Breast epithelium (tissue), 4 donors: ENCODE data around the gene ANKS1B. TPM values are rescaled to one million over a fixed set of nuclear protein-coding genes. Genes with fewer than 3 reads are reported as not detected.

Experiments
- DNase-seq, 2 donors: peaks; one replicate each; pipeline ENCODE4 v3.0.0-alpha.2; 2019; ENCODE audit warnings: low spot score in 2 of 2
- H3K27ac ChIP-seq, 2 donors: fragments of 200-600 bp; sonication (generic) in 1 of 2; one replicate each; pipeline ENCODE4 v1.5.1; 2016 to 2019; ENCODE audit warnings: mild to moderate bottlenecking in 1 of 2
- H3K27me3 ChIP-seq, 2 donors: fragments of 200-600 bp; sonication (generic) in 1 of 2; one replicate each; pipeline versions ENCODE4 v1.5.1 to v1.6.0; 2017 to 2019; ENCODE audit warnings: control low read depth in 1 of 2, mild to moderate bottlenecking in 1 of 2
- H3K36me3 ChIP-seq: fragments of 200-600 bp; one replicate; pipeline ENCODE4 v1.5.1; 2019
- H3K4me1 ChIP-seq, 2 donors: fragments of 200-600 bp; sonication (generic); one replicate each; pipeline ENCODE4 v1.5.1; 2016 to 2019; ENCODE audit warnings: control low read depth in 1 of 2
- H3K4me3 ChIP-seq, 3 donors: fragments of 200-600 bp; sonication (generic); 1 replicate in 2 of 3; 2 replicates in 1 of 3; pipeline ENCODE4 v1.5.1; 2016 to 2019; ENCODE audit warnings: mild to moderate bottlenecking in 3 of 3, moderate library complexity in 2 of 3
- H3K9me3 ChIP-seq, 2 donors: fragments of 200-600 bp; sonication (generic) in 1 of 2; one replicate each; pipeline ENCODE4 v1.5.1; 2016 to 2019; ENCODE audit warnings: control low read depth in 1 of 2
- CTCF ChIP-seq, 3 donors: fragments of 450-650 bp; IDR thresholded peaks; one replicate each; pipeline ENCODE4 v1.5.1; 2016 to 2017; ENCODE audit warnings: antibody characterized with exemption in 3 of 3, mild to moderate bottlenecking in 3 of 3, moderate library complexity in 3 of 3
- POLR2A ChIP-seq: fragments of 450-650 bp; IDR thresholded peaks from one replicate; pipeline ENCODE4 v1.6.1; 2016; ENCODE audit warnings: antibody characterized with exemption, mild to moderate bottlenecking, moderate library complexity
- POLR2AphosphoS5 ChIP-seq, 3 donors: sonication (generic); formaldehyde crosslinking; IDR thresholded peaks; one replicate each; pipeline ENCODE4 v1.6.1; 2017; ENCODE audit warnings: antibody characterized with exemption in 3 of 3
- intact Hi-C: fragments of 100-400 bp; cut with DNase I; formaldehyde crosslinking; loops from one replicate; pipeline ENCODE4 v1.15.1; 2023; ENCODE audit warnings: low total_unique reads
- total RNA-seq, 3 donors: library from RNA; depleted of rRNA; stranded (reverse); fragments of >200 nt; gene quantifications; one replicate each; pipeline ENCODE4 v1.1.0, GENCODE V29; 2016

The ANKS1B gene
- total RNA-seq, 3 donors from 2014 or later: 16.6 to 115 (median 32.4) TPM

GRCh38 chr12:98909746-98910145 is 1075.0 kb downstream of the ANKS1B start:
- Histone ChIP-seq H3K4me3 (no peak overlapping the region), H3K9me3 (no peaks in the 10 kb centered on the region), H3K27me3 (no peaks in the 10 kb centered on the region), H3K4me1 (no peaks in the 10 kb centered on the region), H3K36me3 (no peaks in the 10 kb centered on the region), H3K27ac (no peak overlapping the region)
- intact Hi-C loops: no loop called here
- no peak for DNase-seq
- TF ChIP-seq POLR2A (no peak), CTCF (IDR thresholded peaks at IDR 0.05) (no peak), POLR2AphosphoS5 (IDR thresholded peaks at IDR 0.05) (no peak)

- no peaks in the 10 kb centered on the region for H3K4me1 ChIP-seq
- intact Hi-C loops: no loop called here
- DNase-seq: no peak
- H3K27ac ChIP-seq: no peak overlapping the region
- no peaks in the 10 kb centered on the region for H3K9me3 ChIP-seq
- H3K4me3 ChIP-seq: no peak overlapping the region
- no peaks in the 10 kb centered on the region for H3K36me3 ChIP-seq
- TF ChIP-seq POLR2A: no peak
- no peak for TF ChIP-seq POLR2AphosphoS5 (IDR thresholded peaks at IDR 0.05)
- TF ChIP-seq CTCF (IDR thresholded peaks at IDR 0.05): no peak
- no peaks in the 10 kb centered on the region for H3K27me3 ChIP-seq
These were observed 1075.9 kb downstream of the ANKS1B start for GRCh38 chr12:98908866-98909265.

- intact Hi-C loops: no loop called here
- no peak overlapping the region for H3K27ac ChIP-seq
- DNase-seq: no peak
- no peak for TF ChIP-seq CTCF (IDR thresholded peaks at IDR 0.05)
- no peak for TF ChIP-seq POLR2A
- no peaks in the 10 kb centered on the region for H3K9me3 ChIP-seq
- no peaks in the 10 kb centered on the region for H3K36me3 ChIP-seq
- no peak overlapping the region for H3K4me3 ChIP-seq
- H3K4me1 ChIP-seq: no peaks in the 10 kb centered on the region
- no peaks in the 10 kb centered on the region for H3K27me3 ChIP-seq
These were observed 1080.9 kb downstream of the ANKS1B start for GRCh38 chr12:98903875-98904274.

GRCh38 chr12:98901189-98901588 is 1083.5 kb downstream of the ANKS1B start:
- DNase-seq: no peak
- no peaks in the 10 kb centered on the region for H3K27me3 ChIP-seq
- intact Hi-C loops: no loop called here
- no peaks in the 10 kb centered on the region for H3K36me3 ChIP-seq
- no peak overlapping the region for H3K4me3 ChIP-seq
- no peaks in the 10 kb centered on the region for H3K4me1 ChIP-seq
- no peak for TF ChIP-seq CTCF (IDR thresholded peaks at IDR 0.05)
- H3K9me3 ChIP-seq: no peaks in the 10 kb centered on the region
- H3K27ac ChIP-seq: no peak overlapping the region

GRCh38 chr12:98896938-98897337 is 1087.8 kb downstream of the ANKS1B start:
- no peak overlapping the region for H3K27ac ChIP-seq
- H3K9me3 ChIP-seq: no peaks in the 10 kb centered on the region
- no peaks in the 10 kb centered on the region for H3K36me3 ChIP-seq
- TF ChIP-seq POLR2A (no peak), POLR2AphosphoS5 (IDR thresholded peaks at IDR 0.05) (no peak), CTCF (IDR thresholded peaks at IDR 0.05) (no peak)
- no peak overlapping the region for H3K4me3 ChIP-seq
- H3K4me1 ChIP-seq: no peaks in the 10 kb centered on the region
- DNase-seq: no peak
- intact Hi-C loops: no loop called here
- peaks cover 3 to 27% of the 10 kb centered on the region in 2 donors for H3K27me3 ChIP-seq
